NCI-H345 (cell line): ENCODE measurements around the gene TUG1.

Experiments
- DNase-seq: peaks from one replicate; lab custom pipeline; 2025; lab: John Stamatoyannopoulos, UW

The TUG1 gene

DNA sequence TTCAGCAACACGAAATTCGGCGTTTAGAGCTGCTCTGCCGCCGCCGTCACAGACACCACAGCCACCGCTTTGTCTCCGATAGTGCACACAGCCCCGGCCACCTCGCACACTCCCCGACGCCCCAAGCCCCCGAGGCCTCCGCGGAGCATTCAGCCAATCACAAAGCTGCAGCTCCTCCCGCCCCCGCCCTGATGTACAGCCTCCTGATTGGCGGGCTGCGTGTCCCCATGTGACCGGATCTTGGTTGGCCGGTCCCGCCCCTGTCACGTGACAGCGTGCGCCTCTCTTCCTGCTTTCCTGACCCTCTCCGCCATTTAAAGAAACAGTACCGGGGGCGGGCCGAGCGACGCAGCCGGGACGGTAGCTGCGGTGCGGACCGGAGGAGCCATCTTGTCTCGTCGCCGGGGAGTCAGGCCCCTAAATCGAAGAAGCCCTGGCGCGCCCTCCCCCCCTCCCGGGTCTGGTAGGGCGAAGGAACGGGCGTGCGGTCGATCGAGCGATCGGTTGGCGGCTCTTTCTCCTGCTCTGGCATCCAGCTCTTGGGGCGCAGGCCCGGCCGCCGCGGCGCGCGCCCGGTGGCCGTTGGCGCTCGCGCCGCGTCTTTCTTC lies at the start of gene TUG1:
Gene TUG1, plus strand, starts transcription at position 342 of the 608 bp plus-strand sequence.
- DNase-seq, result peak; percentile 96

DNA sequence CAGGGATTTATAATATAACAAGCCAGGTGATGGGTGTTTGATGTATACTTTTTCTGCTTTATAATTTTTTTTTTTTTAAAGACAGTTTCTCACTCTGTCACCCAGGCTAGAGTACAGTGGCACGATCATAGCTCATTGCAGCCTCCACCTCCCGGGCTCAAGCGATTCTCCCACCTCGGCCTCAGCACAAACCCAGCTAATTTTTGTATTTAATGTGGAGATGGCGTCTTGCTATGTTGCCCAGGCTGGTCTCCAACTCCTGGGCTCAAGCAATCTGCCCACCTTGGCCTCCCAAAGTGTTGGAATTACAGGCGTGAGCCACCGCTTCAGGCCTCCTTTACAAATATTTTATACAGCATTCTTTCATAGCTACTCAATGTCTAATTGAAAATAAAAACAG lies 49.1 kb upstream of the TUG1 start:
- no peak for DNase-seq

DNA sequence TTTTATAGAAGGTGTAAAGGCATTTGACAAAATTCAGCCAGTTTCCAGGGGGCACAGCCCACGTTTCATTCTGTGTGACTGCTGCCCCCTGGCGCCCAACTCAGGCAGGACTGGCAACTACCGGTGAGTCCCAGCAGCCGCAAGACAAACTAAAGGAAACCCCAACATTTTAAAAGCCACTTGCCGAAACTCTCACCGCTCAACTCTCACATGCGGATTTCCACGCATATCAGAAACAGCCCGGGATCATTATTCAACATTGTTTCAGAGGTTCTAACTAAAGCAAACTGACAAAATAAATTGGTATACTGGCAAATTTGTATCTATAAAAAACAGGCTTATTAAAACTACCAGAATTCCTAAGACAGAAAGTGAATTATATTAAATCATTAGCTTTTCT lies 48.7 kb upstream of the TUG1 start:
- peak; percentile 31 for DNase-seq

DNA sequence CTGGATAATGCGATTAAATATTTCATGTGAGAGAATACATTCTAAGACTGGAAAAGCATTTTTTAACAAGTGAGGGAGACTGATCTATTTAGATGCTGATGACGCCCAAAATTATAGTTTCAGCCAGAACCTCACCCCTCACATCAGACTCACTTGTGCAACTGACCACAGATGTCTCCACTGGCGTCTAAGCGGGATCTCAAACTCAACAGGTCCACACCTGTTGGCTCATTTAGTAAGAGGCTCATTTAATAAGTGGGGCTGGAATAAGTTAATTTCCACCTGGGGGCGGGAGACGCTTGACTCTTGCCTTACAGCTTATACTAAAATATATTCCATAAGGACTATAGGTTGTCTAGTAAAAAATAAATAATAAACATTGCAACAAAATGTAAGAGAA lies 48.0 kb upstream of the TUG1 start:
- DNase-seq, result no peak

DNA sequence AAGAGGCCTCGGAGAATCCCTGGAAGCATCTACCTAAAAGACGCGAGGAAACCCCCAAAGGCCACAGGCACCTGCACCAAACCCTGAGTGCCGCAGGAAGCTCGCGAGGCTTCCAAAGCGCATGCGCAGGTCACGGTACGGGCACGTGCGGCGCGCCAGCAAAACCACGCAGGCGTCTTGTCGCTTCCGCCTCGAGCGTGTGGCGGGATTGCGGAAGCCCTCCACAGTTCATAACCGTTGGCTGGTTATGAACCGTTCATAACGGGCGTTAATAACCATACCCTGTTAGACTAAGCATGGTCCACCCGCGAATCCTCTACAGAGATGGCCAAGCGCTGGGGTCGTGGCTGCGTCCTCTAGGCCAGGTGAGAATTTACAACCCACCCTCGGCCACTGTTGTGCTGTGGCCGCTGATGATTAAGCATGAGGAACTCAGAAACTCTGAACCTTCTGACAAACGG lies 46.9 kb upstream of the TUG1 start:
- DNase-seq, result no peak

DNA sequence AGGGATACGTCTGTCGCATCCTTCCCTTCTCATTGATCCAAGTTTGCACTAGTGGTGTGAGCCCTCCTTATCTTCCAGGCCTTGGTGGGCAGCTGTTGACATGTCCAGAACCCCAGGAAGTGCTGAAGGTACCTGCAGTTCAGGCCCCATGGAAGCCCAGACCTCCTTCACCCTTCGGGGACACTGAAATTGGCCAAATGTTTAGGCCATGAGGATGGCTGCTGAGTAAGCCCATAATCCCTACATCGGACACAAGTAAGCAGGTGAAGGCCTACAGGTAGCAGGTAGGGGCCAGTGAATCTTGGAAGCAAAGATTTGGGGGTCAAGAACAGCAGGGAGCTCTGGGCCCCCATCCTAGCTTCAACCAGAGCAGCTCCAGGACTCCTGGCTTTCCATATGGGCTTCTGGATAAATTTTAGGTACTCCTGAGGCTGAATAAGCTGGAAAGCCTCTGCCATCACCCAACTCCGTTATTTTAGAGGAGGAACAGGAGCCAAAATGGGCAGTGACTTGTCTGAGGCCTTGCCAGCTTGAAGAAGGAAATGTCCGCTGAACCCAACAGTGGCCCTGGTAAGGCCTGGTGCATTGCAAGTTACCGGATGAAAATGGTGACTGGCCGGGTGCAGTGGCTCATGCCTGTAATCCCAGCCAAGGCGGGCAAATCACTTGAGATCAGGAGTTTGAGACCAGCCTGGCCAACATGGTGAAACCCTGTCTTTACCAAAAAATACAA lies 45.7 kb upstream of the TUG1 start:
- DNase-seq, result no peak

DNA sequence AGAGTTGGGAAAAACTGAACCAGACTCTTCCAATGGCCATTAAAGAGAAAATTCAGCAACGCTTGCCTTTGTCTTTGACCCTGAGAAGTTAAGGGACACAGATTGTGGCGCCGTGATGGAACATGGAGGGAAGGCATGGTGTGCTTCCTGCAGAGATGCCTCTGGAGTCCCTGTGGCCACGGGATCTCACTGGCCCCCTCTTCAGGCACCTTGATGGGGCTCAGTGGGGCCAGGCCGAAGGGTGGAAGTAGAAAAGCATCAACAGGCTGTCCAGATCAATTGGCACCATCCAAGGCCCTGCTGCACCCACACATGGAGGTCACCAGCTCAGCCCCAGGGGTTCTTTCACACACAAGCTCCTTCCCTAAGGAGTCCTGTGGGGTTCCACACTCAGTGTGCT lies 43.4 kb upstream of the TUG1 start:
- no peak for DNase-seq

DNA sequence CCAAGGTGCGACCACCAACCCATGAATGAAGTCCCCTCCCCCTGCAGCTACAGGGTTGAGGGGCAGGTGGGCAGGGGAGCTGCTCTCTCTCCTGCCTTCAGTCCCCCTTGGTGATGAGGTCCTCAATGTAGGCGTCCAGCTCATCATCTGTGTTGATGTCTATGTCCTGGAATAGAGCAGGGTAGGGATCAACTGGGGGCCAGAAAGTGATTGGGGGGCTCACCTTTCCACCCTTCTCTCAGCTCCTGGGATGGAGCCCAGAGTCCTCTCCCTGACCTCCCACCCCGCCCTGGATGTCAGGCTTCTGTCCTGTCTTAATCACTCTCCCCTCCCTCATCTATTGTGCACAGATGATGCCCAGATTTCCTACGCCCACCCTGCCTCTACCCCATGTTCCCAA lies 42.4 kb upstream of the TUG1 start:
- DNase-seq, result no peak

DNA sequence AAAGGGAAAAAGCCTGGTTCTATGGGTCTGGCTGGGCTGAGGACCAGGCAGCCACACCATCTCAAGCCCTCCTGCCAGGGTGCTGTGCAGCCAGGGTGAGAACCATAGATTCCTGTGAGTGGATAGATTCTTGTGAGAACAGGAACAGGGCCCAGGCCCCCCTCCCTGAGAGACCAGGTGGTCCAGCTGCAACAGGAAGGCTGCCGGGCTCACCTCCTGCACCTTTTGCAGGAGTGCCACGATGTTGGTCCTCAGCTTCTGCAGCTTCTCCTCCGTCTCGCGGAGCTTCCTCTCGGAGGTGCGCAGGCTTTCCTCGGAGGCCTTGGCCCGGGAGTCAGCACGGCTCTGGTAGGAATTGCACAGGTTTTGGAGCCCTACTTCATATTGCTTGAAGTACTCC lies 41.3 kb upstream of the TUG1 start:
- DNase-seq, result no peak

DNA sequence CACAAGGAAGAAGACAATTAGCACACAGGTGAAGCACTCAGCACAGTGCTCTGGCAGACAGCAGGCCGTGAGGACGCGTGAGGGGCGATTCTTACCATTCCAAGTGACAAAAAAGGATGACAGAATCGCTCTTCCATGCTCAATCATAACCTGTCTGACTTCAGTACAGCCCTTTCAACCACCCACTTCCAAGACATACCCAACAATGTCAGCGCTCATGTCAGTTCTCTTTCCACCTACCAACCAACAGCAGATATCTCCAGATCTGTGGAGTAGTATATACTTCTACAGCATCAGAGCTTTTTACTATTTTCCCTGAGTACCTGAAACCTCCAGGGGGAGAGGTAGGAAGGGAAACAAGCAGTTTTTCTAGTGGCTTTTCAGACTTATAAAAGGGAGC lies 40.7 kb upstream of the TUG1 start:
- DNase-seq, result no peak

DNA sequence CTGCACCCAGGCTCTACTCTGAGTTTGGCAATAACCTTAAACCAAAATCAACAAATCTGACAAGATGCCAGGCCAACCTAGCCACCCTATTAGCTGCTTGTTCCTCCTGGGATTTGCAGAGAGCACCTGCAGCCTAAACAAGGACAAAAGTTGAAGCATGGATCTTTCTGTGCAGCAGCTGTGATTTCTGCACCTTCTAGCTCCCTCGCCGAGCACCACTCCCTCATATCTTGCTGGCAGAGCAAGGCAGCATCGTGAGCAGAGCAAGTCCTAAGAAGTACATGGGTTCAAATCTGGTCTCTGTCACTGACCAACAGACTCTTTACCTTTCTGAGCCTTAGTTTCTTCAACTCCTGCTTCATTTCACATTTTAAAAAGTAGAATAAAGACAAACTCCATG lies 38.8 kb upstream of the TUG1 start:
- no peak for DNase-seq

DNA sequence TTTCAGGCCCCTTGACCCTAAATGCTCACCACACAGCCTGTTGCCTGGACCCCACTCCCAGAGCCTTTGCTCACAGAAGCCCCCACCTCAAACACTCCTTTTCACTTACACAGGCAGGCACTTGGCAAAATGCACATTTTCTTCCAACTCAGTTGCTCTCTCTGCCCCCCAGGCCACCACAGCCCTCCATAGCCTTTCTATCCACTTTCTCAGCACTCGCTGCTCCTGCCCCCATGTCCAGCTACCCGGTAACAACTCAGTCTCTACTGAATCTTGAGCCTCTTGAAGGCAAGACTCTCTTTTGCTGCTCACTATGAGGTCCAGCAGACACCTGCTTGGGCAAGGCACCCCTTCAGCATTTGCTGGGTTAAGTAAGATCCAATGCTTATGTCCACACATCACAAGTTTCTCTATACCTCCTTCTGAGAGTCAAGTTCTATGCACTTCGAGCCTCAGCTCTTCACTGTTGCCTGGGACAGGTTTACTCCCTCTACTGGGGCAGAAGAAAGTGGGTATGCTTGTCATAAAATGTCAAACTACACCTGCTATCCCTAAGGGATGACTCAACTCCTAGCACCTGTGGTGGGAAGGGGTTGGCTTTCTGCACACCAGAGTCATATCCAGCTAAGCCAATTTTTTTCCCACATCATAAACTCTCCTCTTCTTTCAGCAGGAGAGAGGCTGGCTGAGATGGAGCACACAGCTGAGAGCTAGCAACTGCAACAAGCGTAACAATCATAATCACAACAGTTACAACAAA lies 37.3 kb upstream of the TUG1 start:
- no peak for DNase-seq

DNA sequence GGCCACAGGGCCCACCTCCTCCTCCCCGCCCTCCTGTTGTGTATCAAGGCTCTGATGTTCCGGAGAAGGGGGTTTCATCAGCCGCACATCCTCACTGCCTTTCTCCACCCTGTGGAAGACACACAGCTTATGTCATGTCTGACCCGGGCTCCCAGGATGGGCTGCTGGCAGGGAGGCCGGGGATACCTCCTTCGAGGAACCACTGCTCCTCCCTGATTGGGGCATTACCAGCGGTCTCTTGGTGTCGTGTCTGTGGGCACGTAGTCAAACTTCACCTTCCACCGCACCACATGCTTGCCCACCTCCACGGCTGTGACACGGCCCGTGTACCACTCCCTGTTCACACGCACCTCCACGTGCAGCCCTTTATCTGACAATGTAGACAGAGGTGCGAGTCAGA lies 36.4 kb upstream of the TUG1 start:
- DNase-seq, result no peak

DNA sequence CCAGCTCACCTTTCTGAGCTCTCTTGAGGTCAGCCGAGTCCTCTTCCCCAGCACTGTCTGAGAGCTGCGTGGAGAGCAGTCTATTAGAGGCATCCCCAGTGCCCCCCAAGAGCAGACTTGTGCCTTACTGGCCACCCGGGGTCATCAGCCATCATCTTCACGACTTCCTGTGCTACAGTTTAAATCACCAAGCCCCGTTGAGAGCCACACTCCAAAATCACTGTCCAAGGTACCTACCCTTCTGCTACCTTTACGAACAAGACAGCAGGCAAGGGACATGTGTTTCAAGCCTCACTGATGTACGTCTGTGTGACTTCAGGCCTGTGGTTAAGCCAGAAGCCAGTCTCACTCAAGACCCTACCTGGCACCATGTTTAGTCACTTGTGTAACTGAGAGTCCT lies 35.6 kb upstream of the TUG1 start:
- DNase-seq, result no peak

DNA sequence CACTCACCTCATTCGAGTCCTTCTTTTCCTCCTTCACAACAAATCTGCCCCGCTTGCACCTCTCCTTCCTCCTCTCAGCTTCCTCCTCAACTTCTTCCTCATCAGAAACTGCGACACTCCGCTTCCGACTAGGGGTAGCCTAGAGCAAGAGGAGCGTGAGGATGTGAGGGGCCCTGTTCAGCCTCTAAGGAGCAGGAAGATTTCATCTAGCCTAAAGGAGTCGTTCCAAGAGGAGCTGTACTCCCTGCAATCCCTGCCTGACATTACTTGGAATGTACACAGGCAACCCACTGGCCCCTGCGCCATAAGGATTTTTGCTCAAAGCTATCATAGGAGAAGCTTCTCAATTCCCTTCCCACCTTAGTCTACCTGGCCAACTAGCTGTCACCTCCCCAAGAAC lies 35.0 kb upstream of the TUG1 start:
- no peak for DNase-seq

DNA sequence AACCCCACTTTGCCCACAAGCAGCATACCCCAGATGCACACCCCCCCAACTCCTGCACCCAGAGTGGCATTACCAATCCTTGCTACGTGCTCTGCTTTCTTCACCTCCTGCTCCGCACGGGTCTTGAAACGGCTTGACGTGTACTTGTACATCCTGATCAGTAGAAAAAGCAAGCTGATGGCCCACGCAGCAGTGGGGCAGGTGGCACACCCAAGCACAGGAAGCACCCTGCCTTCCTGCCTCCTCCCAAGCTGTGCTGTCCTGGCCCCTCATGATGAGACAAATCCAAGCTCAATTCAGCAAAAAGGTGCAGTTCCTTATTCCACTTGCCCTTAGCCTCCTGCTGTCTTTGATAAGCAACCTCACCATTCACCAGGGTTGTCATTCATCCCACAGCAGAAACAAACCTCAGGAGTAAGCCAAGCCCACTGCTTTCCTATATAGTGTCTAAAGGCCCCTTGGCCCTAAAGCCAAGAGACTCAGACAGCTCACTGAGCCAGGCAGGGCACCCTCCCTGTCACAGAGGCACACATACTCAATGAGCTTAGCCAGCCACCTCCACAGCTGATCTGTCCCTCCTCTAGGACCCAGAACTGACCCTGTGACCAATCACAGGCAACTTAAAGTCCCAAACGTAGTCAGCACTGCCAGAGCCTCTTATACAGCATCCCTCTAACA lies 28.2 kb upstream of the TUG1 start:
- no peak for DNase-seq

DNA sequence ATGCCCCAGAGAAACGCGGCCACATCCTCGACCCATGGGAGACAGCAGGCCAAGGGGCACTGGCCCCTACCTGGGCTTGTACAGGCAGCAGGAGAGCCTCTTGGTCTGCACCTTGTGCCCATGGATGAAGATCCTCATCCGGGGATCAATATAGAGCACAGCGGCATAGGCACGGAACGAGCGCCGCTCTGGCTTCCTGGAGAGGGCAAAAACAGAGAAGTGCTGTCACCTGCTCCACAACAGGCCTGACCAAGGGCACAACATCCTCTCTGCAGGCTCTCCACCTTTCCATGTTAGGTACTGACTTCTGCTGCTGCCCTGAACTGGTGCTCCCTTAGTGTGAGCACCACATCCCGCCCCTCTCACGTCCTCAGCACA lies 27.7 kb upstream of the TUG1 start:
- DNase-seq, result no peak

DNA sequence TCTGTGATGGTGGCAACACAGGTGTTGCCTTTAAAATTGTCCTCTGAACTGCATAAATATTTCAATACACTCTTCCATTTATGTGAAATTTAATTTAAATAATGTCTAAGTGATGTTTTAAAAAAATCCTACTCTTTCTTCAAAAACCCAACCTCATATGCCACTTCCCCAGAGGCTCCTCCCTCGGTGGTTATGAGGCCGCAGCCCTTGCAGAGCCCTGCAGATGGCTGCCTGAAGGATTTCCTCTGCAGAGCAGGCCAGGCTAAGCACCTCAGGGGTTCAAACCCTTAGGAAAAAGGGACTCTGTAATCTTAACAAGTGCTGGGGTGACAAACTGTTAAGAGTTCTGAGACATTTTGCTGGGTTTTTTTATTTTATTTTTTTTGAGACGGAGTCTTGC lies 25.7 kb upstream of the TUG1 start:
- DNase-seq, result no peak

DNA sequence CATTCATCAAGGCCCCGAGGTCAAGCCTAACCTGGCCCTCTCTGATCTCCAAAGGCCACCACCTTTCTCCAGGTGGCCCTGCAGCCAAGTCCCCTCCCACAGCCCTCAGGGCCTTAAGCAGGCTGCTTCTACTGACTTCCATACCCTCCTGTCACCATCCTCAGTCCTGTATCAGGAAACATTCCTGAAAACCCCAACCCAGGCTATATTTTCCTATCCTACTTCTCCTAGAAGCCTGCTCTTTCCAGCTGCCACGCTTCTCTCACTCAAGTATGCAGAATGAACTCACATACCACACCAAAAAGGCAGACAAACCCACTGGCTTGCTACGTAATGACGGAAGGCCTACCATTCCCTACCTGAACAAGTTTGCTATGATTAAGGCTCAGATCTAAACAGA lies 24.1 kb upstream of the TUG1 start:
- no peak for DNase-seq

DNA sequence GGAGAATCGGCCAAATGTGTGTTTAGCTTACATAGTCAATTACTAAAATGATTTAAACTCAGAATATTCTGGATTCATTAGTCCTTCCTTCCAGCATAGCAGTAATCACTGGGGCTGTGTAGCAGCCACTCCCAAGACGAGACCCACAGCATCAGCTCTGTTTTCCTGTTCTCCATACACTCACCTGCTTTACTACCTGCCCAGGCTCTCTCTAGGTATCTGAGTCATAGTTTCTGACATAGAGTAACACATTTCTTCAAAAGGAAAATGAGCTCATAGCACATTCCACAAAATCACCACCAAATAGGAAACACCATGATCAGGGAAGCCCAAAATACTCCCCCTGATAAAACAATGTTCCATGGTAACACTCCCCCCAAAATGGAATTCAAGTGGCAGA lies 23.4 kb upstream of the TUG1 start:
- no peak for DNase-seq

DNA sequence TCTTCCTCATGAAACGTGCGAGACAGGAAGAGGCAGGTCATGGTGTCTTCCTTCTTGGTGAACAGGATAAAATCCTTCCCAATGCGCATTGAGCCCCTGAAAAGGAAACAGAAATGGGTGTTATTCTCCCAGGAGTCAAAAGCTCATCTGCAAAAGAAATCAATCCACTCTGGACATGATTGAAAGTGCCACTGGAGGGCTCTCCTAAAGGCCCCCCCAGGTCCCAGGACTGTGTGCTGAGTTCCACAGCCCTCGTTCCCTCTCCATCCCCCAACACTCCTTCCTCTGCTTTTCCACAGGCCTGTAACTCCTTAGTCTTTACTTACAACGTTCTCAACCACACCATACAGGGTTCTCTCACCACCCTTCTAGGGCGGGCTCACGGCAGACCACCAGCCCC lies 22.7 kb upstream of the TUG1 start:
- no peak for DNase-seq

DNA sequence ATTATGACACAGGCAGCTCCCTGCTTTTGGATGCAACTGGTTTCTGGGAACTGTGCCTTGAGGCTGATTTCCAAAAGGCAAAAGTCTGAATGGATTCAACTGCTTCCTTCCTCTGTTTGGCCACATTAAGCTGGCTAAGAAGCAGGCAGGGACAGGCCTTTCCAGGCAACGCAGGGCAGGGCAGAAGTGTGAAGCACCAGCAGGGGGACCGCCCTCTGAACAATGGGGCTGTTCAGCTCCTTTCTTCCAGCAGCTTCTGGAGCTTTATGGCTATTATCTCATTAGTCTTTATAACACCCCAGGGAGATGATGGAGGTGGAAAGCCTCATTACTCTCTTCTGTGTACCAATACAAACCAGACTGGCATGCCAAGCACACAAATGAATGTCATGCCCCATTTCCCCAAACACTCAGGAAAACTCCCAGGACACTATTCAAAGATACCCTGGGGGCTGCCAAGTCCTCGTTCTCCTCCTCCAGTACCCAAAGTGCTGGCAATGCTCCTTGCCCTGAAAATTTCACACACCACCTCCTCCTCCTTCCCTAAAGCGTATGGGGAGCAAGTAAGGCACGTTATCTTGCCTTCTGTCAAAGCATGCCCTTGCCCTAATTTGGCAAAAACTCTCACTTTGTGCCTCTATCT lies 21.8 kb upstream of the TUG1 start:
- DNase-seq, result peak; percentile 83
